ENCODE results near the gene NDUFAF8.

DNA sequence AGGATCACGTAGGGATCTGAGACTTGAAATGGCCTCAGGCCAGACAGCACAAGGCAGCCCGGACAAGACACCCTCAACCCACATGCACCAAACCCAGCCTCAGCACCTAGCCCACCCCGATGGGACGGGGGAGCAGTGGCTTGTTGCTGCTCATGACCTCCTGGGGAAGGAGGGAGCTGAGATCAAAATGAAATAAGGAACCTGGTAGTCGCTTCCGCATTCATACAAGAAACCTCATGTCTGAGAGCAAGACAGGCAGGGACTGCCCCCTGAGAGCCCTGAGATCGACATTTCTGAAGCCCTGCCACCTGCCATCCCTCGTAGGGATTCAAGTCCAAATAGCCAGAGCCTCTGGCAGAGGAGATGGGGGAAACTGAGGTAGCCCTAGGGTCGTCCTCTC lies 10.7 kb upstream of the NDUFAF8 start:
- TF ChIP-seq EZH2 (IDR thresholded peaks at IDR 0.05; ENCODE audit: insufficient read depth, poor library complexity, severe bottlenecking) (no peak), EZH2phosphoT487 (IDR thresholded peaks at IDR 0.05; ENCODE audit: insufficient read depth, low read depth) (no peak)
